ENCODE results near the gene CMTM2.
"Not testable (repeated sequence)": the region's sequence is repeated elsewhere in the genome, so short reads cannot be mapped to it uniquely, and the experiment has no call there.

CMTM2 gene

DNA sequence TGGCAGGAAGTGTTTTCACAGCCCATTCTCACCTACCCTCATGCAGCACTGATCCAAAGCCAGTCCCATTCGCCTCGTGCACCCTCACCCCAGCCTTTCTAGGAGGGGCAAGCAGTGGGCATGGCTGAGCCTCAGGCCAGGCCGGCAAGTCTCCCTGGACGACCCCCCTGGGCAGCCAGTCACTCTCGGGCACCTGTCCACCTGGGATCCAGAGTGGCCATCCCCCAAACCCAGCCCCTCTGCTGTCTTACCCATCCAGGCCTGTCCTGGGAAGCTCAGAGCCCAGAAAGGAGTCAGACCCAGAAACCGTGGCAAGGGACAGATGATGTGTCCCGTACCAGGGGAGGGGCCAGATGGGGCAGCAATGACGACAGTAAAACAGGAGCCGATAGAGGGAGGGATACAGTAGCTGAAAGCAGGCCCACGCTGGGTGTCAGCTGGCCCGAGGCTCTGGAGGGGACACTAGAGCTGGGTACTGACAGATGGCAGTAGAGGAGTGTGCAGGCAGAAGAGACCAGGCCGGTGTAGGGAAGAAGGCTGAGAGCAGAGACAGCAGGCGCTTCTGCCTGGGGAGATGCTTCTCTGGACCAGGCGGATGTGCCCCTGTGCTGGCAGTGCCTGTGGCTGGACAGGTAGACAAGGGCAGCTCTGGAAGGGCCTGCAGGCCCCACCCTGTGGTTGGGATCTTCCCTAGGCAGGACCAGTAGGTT is 31.0 kb downstream of the CMTM2 start:
- peak; percentile 69 for DNase-seq

DNA sequence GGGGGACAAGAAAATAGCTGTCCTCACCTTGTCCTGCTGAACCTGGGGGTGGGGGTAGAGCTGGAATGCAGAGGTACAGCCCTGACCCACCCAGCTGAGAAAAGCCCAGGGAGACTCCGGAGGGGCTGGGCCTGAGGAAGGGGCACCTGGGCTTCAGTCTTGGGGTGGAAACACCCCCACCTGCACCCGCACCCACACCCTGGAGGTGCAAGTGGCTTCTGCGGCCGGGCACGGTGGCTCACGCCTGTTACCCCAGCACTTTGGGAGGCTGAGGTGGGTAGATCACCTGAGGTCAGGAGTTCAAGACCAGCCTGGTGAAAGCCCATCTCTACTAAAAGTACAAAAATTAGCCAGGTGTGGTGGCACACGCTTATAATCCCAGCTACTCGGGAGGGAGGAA is 32.6 kb downstream of the CMTM2 start:
- DNase-seq, result not testable (repeated sequence)

DNA sequence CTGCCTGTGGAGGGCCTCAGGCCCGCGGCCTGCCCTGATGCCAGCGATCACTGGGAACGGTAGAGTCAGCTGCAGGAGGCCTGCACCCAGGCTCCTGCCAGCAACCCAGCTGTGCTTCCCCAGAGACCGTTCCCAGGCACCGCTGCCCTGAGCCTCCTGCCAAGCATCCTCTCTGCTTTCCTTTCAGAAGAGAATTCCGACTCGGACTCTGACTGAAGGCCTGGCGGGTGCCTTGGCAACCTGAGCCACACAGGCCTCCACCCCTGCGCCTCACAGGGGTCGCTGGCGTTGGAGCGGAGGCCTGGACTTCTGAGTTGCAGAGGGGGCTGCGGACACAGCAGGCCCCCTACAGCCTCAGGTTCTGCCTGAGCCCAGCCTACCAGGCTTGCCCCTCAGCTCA is 33.2 kb downstream of the CMTM2 start:
- no peak for DNase-seq

GRCh38 chr16:66614161-66614802 is 35.0 kb downstream of the CMTM2 start:
- DNase-seq, result no peak

- DNase-seq, result no peak
Observed at GRCh38 chr16:66616169-66616568, 36.9 kb downstream of the CMTM2 start.

GRCh38 chr16:66616592-66616991 is 37.3 kb downstream of the CMTM2 start:
- DNase-seq, result no peak

- no peak for DNase-seq
Observed at GRCh38 chr16:66617010-66617434, 37.8 kb downstream of the CMTM2 start.

DNA sequence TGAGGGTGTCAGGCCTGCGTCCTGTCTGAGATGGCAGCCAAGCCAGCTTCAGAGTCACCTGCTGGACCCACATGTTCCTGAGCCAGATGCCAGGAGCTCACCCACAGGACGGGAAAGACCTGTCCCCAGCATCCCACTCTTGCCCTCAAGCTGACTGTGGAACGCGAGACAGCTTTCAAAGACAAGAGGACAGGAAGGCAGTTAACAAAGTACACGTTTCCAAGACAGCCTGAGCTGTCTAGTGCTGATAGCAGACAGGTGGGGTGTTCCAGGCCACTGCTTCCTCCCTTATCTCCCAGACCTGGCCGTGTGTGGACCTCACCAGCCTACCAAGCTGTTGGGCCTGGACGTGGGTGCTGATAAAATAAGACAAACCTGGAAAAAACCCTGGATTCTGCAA is 38.5 kb downstream of the CMTM2 start:
- no peak for DNase-seq

- DNase-seq, result no peak
Observed at GRCh38 chr16:66618588-66619375, 39.5 kb downstream of the CMTM2 start.

- no peak for DNase-seq
Observed at GRCh38 chr16:66619534-66620428, 40.5 kb downstream of the CMTM2 start.

- no peak for DNase-seq
Observed at GRCh38 chr16:66620429-66620795, 41.1 kb downstream of the CMTM2 start.

GRCh38 chr16:66621973-66622372 is 42.7 kb downstream of the CMTM2 start:
- DNase-seq, result no peak

- no peak for DNase-seq
Observed at GRCh38 chr16:66622863-66623262, 43.6 kb downstream of the CMTM2 start.

DNA sequence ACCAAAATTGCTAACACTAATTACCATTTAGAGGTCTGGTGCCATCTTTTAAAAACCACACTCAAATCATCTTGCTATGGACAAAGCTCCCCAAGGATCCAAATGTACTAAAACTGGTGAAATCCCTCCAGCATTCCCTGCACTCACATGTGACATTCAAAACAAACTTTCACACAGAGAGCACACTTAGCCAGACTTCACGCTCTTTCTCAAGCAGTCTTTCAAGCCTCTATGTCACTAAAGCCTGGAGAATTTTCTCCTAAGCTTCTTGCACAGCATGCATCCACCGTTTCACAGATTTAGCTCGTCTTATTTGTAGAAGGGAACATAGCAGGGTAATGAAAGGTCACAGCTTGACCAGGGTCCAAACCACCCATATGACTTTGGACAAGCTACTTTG is 44.5 kb downstream of the CMTM2 start:
- DNase-seq, result no peak

DNA sequence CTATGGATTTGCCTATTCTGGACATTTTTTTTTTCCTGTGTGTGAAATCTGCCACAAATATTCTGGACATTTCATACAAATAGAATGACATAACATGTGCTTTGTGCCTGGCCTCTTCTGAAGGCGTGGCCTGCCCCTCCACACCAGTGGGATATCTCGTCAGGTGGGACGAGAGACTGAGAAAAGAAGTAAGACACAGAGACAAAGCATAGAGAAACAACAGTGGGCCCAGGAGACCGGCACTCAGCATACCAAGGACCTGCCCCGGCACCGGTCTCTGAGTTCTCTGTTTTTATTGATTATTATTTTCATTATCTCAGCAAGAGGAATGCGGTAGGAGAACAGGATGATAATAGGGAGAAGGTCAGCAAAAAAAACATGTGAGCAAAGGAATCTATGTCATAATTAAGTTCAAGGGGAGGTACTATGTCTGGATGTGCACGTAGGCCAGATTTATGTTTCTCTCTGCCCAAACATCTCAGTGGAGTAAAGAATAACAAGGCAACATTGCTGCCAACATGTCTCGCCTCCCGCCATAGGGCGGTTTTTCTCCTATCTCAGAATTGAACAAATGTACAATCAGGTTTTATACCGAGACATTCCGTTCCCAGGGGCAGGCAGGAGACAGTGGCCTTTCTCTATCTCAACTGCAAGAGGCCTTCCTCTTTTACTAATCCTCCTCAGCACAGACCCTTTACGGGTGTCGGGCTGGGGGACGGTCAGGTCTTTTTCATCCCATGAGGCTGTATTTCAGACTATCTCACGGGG is 48.5 kb downstream of the CMTM2 start:
- DNase-seq, result not testable (repeated sequence)

- no peak for DNase-seq
Observed at GRCh38 chr16:66629856-66630255, 50.6 kb downstream of the CMTM2 start.

GRCh38 chr16:66630561-66631260 is 51.4 kb downstream of the CMTM2 start:
- not testable (repeated sequence) for DNase-seq

GRCh38 chr16:66631558-66631957 is 52.3 kb downstream of the CMTM2 start:
- not testable (repeated sequence) for DNase-seq

- DNase-seq, result no peak
Observed at GRCh38 chr16:66634527-66635196, 55.4 kb downstream of the CMTM2 start.

DNA sequence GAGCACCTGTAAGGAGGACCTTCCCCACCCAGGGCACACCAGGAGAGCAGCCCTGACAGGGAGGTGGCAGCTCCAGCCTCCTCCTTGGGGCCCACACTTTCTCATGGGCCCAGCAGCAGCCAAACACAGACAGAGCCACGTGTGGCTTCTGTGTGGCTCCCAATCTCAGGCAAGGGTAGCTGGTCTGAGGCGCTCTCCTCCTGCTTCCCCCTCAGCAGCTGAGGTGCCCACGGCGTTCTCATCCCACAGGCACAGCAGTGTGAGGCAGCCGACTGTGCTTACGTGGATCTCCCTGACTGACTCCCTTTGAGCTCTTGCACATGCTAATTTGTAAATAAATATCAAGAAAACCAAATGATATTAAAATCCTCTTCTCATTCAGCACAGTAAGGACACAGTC is 56.1 kb downstream of the CMTM2 start:
- no peak for DNase-seq

GRCh38 chr16:66636199-66636598 is 56.9 kb downstream of the CMTM2 start:
- DNase-seq, result no peak
